ENCODE results near the gene POLE.

Gene POLE

DNA sequence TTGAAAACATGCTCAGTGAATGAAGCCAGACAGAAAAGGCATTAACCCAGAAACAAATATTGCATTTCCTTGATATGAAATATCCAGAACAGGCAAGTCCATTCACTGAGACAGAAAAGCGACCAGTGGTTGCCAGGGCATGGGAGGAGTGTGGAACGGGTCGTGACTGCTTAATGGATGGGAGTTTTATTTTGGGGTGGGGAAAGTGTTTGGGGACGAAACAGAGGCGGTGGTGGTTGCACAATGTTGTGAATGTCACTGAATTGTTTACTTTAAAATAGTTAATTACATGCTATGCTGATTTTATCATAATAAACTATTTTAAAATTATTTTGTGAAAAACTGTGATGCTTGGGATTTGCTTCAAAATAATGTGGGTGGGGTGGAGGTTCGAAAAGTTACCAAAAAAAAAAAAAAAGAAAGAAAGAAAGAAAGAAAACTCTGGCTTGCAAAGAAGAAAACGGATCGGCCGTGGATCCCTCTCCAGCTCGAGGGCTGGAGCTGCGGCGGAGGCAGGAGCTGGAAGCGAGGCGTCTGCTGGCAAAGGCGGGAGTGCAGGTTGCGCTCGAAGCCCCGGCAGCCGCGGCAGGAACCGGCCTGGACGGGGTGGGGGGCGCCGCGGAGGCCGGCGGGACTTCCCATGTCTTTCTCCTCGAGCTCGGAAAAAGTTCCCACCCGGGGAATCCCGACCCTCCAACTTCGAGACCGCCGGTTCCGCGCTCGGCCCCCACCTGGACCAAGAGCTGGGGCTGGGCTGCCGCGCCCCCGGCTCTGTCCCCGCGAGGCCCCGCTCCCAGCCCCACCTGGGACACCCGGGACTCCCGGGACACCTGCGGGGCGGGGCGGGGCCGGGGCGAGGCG is 69.1 kb downstream of the POLE start:
- H3K27ac ChIP-seq (ENCODE audit: low read depth, low read length) = no peak overlapping the region
- peaks cover 14% of the 10 kb centered on the region for H3K9me3 ChIP-seq (ENCODE audit: insufficient read depth, low read depth, low read length)
- no peaks in the 10 kb centered on the region for H3K4me1 ChIP-seq (ENCODE audit: insufficient read depth, low read length)
- H3K4me3 ChIP-seq (ENCODE audit: low read length) = peak overlapping the region; percentile 49
- H3K9ac ChIP-seq (ENCODE audit: low read depth, low read length) = no peak overlapping the region
- H3K27me3 ChIP-seq (ENCODE audit: insufficient read depth, low read length) = peaks cover 74% of the 10 kb centered on the region
- 10% methylated on average over 51 of the region's 51 CpGs for WGBS
- no peaks in the 10 kb centered on the region for H3K36me3 ChIP-seq (ENCODE audit: insufficient read depth, low read length)

DNA sequence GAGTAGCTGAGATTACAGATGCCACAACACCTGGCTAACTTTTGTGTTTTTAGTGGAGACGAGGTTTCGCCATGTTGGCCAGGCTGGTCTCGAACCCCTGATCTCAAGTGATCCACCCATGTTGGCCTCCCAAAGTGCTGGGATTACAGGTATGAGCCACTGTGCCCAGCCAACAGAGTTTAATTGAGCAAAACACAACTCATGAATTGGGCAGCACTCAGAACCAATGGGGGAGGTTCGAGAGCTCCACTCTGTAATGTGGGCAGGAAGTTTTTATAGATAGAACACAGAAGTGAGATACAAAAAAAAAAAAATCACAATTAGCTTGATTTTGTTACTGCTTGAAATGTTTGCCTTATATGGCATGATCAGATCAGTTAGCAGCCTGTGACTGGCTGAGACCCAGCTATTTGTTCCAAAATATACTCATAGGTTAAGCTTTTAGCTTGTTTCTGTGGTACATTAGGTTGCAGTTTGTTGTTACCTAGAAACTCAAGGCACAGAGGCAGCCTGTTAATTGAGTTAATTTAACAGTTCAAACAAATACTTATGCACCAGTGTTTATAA is 69.9 kb downstream of the POLE start:
- no peaks in the 10 kb centered on the region for H3K36me3 ChIP-seq (ENCODE audit: insufficient read depth, low read length)
- no peak overlapping the region for H3K9ac ChIP-seq (ENCODE audit: low read depth, low read length)
- peaks cover 83% of the 10 kb centered on the region for H3K27me3 ChIP-seq (ENCODE audit: insufficient read depth, low read length)
- H3K4me1 ChIP-seq (ENCODE audit: insufficient read depth, low read length) = no peaks in the 10 kb centered on the region
- H3K27ac ChIP-seq (ENCODE audit: low read depth, low read length) = no peak overlapping the region
- WGBS = 90% methylated on average over 4 of the region's 4 CpGs
- no peak overlapping the region for H3K4me3 ChIP-seq (ENCODE audit: low read length)
- peaks cover 16% of the 10 kb centered on the region for H3K9me3 ChIP-seq (ENCODE audit: insufficient read depth, low read depth, low read length)

DNA sequence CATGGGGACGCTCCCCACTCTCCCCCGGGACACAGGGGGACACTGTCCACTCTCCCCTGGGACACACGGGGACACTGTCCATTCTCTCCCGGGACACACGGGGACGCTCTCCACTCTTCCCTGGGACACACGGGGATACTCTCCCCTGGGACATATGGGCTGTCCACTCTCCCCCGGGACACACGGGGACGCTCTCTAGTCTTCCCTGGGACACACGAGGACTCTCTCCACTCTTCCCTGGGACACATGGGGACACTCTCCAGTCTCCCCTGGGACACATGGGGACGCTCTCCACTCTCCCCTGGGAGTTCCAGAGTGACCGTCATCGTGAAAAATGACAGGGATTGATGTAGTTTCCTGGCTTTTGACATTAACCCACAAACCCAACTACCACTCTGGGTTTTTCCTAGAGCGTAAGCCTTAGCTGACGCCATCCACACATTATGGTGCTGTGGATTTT is 71.5 kb downstream of the POLE start:
- Histone ChIP-seq H3K27ac (ENCODE audit: low read depth, low read length) (no peak overlapping the region), H3K4me1 (ENCODE audit: insufficient read depth, low read length) (no peaks in the 10 kb centered on the region), H3K9ac (ENCODE audit: low read depth, low read length) (no peak overlapping the region), H3K36me3 (ENCODE audit: insufficient read depth, low read length) (no peaks in the 10 kb centered on the region), H3K27me3 (ENCODE audit: insufficient read depth, low read length) (peaks cover 92% of the 10 kb centered on the region), H3K9me3 (ENCODE audit: insufficient read depth, low read depth, low read length) (peaks cover 25% of the 10 kb centered on the region), H3K4me3 (ENCODE audit: low read length) (no peak overlapping the region)
- 75% methylated on average over 16 of the region's 16 CpGs for WGBS

DNA sequence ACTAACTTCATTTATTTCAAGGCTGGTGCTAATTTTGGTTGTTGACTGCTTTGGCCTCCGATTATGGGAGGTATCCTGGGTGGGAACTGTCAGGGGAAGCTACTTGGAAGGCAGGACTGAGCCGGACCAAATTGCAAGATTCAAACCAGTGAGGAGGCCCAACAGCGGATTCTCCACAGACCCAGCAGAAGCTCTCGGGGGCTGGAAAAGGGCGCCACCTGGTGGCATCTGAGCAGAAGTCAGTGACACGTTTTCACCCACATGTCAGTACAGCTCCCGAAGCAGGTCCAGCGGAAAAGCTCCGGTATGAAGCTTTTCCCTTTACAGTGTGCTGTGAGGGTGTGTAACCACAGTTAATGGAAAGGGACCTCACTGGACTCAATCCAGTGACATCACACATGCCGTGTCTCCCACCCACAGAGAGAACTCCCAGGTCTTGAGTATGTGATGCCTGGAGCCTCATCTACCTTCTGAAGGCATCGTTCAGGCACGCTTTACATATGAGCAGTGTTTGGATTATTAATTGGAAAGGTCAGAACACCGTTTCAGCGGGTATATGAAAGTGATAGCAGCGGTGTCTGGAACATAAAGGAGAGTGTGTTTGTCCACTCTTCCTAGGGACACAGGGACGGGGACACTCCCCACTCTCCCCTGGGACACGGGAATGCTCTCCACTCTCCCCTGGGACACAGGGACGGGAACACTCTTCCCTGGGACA is 72.1 kb downstream of the POLE start:
- Histone ChIP-seq H3K4me3 (ENCODE audit: low read length) (no peak overlapping the region), H3K9me3 (ENCODE audit: insufficient read depth, low read depth, low read length) (peaks cover 25% of the 10 kb centered on the region), H3K36me3 (ENCODE audit: insufficient read depth, low read length) (no peaks in the 10 kb centered on the region), H3K9ac (ENCODE audit: low read depth, low read length) (no peak overlapping the region), H3K27ac (ENCODE audit: low read depth, low read length) (no peak overlapping the region), H3K4me1 (ENCODE audit: insufficient read depth, low read length) (no peaks in the 10 kb centered on the region), H3K27me3 (ENCODE audit: insufficient read depth, low read length) (peaks cover 92% of the 10 kb centered on the region)
- 33% methylated on average over 18 of the region's 18 CpGs for WGBS

DNA sequence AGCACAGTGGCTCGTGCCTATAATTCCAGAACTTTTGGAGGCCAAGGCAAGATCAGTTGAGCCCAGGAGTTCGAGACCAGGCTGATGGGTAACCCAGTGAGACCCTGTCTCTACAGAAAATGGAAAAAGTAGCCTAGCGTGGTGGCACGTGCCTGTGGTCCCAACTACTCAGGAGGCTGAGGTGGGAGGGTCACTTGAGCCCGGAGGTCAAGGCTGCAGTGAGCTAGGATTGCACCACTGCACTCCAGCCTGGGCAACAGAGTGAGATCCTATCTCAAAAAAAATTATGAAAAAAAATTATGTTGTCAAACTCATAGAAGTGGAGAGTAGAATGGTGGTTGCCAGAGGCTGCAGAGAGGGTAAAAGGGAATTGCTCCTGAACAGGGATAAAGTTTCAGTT is 73.1 kb downstream of the POLE start:
- peaks cover 25% of the 10 kb centered on the region for H3K9me3 ChIP-seq (ENCODE audit: insufficient read depth, low read depth, low read length)
- H3K27ac ChIP-seq (ENCODE audit: low read depth, low read length) = no peak overlapping the region
- no peaks in the 10 kb centered on the region for H3K4me1 ChIP-seq (ENCODE audit: insufficient read depth, low read length)
- 79% methylated on average over 5 of the region's 5 CpGs for WGBS
- no peaks in the 10 kb centered on the region for H3K36me3 ChIP-seq (ENCODE audit: insufficient read depth, low read length)
- H3K9ac ChIP-seq (ENCODE audit: low read depth, low read length) = no peak overlapping the region
- peaks cover 92% of the 10 kb centered on the region for H3K27me3 ChIP-seq (ENCODE audit: insufficient read depth, low read length)
- H3K4me3 ChIP-seq (ENCODE audit: low read length) = no peak overlapping the region

DNA sequence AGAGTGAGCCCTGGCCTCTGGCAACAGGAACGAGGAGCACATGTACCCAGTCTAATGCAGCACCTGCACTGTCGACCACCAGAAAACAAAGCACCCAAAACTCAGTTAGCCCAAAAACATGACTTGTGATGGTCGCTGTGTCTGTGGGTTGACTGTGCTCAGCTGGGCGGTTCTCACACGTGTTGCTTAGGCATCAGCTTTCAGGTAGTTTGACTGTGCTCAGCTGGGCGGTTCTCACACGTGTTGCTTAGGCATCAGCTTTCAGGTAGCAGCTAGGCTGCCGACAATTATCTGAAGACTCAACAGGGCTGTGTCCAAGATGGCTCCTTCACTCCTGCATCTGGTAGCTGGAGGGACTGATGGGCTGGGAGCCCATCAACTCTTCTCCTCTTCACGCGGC is 75.5 kb downstream of the POLE start:
- no peak overlapping the region for H3K9ac ChIP-seq (ENCODE audit: low read depth, low read length)
- peaks cover 13% of the 10 kb centered on the region for H3K9me3 ChIP-seq (ENCODE audit: insufficient read depth, low read depth, low read length)
- no peak overlapping the region for H3K4me3 ChIP-seq (ENCODE audit: low read length)
- H3K27me3 ChIP-seq (ENCODE audit: insufficient read depth, low read length) = peaks cover 94% of the 10 kb centered on the region
- H3K4me1 ChIP-seq (ENCODE audit: insufficient read depth, low read length) = no peaks in the 10 kb centered on the region
- H3K27ac ChIP-seq (ENCODE audit: low read depth, low read length) = no peak overlapping the region
- H3K36me3 ChIP-seq (ENCODE audit: insufficient read depth, low read length) = no peaks in the 10 kb centered on the region
- 85% methylated on average over 10 of the region's 10 CpGs for WGBS

DNA sequence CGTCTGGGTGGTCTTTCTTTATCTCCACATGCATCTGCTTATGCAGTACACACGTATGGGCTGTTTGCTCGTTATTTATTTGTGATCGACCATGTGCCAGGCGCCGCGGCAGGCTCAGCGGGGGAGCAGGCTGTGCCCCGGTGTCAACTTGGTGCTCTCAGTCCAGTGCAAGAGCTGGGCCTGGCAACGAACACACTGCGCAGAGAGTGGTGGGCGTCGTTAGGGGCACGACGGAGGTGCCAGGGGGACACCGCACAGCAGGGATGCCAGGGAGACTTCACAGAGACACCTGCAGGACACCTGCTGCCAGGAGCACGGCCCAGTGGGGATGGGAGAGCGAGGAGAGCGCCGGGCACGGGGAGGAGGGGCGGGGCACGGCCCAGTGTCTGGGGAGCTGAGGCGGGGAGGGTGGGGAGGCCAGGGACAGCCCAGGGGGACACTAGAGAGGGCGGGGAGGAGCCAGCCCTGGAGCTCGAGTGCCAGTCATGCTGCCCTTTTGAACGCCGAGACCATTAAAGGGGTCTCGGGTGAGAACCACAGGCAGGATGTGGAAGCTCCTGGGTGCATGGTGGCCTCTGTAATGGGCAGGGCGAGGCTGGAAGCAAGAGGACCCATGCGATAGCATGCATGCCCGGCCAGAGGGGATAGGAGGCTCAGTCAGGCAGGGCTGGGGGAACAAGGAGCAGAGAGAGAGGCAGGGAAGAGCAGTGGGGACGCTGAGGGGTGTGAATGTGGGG is 76.1 kb downstream of the POLE start:
- Histone ChIP-seq H3K9me3 (ENCODE audit: insufficient read depth, low read depth, low read length) (peaks cover 12% of the 10 kb centered on the region; the same call in 1 of the 2 replicates), H3K36me3 (ENCODE audit: insufficient read depth, low read length) (no peaks in the 10 kb centered on the region), H3K4me3 (ENCODE audit: low read length) (no peak overlapping the region), H3K27ac (ENCODE audit: low read depth, low read length) (no peak overlapping the region), H3K4me1 (ENCODE audit: insufficient read depth, low read length) (no peaks in the 10 kb centered on the region), H3K9ac (ENCODE audit: low read depth, low read length) (no peak overlapping the region), H3K27me3 (ENCODE audit: insufficient read depth, low read length) (peaks cover 94% of the 10 kb centered on the region)
- WGBS = 87% methylated on average over 33 of the region's 33 CpGs

DNA sequence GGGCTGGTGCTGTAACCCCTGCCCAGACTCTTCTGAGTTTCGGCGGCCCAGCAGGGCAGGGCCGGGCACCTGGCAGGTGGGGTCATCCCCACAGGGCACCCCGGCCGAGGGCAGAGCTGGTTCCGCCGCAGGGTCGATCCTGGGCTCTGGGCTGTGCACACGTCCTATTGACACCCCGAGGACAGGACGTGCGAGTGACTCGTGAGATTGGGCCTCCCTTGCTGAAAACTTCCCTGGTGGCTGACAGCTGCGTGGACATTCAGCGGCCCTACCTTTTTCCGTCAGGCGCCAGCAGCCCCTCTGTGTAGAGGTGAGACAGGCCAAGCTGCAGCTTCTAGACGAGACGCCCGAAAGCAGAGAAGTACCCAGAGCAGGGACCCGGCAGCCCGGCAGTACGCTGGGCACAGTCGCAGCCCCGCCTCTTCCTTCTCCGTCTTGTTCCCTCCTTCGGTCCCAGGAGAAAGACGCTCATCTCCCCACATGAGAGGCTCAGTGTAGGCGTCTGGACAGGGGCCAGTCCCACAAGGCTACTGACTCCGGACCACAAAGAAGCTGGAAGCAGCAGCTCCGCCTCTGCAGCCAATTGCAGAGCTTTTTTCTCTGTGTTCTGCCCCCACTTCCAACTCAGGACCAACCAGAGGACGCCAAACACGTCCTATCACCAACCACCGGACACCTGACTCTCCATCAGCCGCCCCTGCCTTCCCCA is 76.9 kb downstream of the POLE start, which contains the start of gene LRCOL1:
Gene LRCOL1 (minus strand): TSS at position 532 of the 709 bp plus-strand sequence. CDS start 4,331 bp downstream, outside the sequence.
- H3K9me3 ChIP-seq (ENCODE audit: insufficient read depth, low read depth, low read length) = peaks cover 12% of the 10 kb centered on the region; the same call in 1 of the 2 replicates
- no peak within 1 kb of the TSS for H3K4me3 ChIP-seq (ENCODE audit: low read length)
- 72% methylated on average over 35 of the region's 35 CpGs for WGBS
- H3K27ac ChIP-seq (ENCODE audit: low read depth, low read length) = no peak within 1 kb of the TSS
- H3K9ac ChIP-seq (ENCODE audit: low read depth, low read length) = no peak within 1 kb of the TSS
- H3K36me3 ChIP-seq (ENCODE audit: insufficient read depth, low read length) = no peaks in the 10 kb centered on the region
- H3K27me3 ChIP-seq (ENCODE audit: insufficient read depth, low read length) = peaks cover 92% of the 10 kb centered on the region
- no peaks in the 10 kb centered on the region for H3K4me1 ChIP-seq (ENCODE audit: insufficient read depth, low read length)

DNA sequence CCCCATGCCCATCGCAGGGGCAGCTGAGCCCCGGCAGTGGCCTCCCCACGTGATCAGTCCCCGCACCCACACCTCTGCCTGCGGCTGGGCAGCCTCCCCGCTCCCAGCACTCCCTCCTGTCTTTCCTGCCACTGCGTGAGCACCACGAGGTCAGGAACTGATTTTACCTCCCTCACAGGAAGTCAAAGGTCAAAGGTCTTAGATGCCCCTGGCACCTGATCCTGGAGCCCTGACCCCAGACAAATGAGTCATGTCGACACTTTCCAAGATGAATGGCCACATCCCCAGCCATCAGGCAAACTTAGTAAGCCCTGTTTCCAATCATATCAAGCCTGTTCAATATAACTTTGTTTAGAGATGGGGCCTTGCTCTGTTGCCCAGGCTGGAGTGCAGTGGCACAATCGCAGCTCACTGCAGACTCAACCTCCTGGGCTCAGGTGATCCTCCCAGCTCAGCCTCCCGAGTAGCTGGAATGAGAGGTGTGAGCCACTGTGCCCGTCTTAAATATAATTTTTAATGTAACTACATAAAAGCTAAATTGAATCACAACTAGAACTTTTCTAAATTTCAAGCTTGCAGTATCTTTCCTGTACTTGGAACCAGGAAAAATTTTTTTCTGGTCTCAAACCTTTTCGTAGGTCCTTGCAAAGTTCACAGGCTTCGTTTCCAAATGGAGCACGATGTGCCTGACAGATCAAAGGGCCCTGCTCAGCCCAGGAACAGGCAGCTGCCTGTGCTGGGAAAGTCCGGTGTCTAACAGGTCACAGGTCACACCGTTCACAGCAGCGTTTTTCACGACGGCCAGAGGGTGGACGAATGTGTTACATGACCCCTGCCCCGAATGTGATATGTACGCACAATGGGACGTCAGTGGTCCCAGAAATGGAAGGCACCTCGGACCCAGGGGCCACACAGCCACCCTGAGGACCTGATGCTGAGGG is 78.6 kb downstream of the POLE start:
- Histone ChIP-seq H3K4me1 (ENCODE audit: insufficient read depth, low read length) (no peaks in the 10 kb centered on the region), H3K4me3 (ENCODE audit: low read length) (no peak overlapping the region), H3K36me3 (ENCODE audit: insufficient read depth, low read length) (no peaks in the 10 kb centered on the region), H3K27ac (ENCODE audit: low read depth, low read length) (no peak overlapping the region), H3K27me3 (ENCODE audit: insufficient read depth, low read length) (peaks cover 95% of the 10 kb centered on the region), H3K9ac (ENCODE audit: low read depth, low read length) (no peak overlapping the region), H3K9me3 (ENCODE audit: insufficient read depth, low read depth, low read length) (peaks cover 12% of the 10 kb centered on the region; the same call in 1 of the 2 replicates)
- 77% methylated on average over 25 of the region's 25 CpGs for WGBS
